Lower leg skin (tissue), 4 donors: Measurements from ENCODE around the gene ARHGEF10L. TPM values are rescaled to one million over a fixed set of nuclear protein-coding genes. Genes with fewer than 3 reads are reported as not detected.

Experiments used
- DNase-seq, 2 donors: peaks; one replicate each; pipeline ENCODE4 v3.0.0-alpha.2; 2019; ENCODE audit warnings: low spot score in 2 of 2
- H3K4me3 ChIP-seq: fragments of 200-600 bp; sonication (generic); 2 replicates; pipeline ENCODE4 v1.5.1; 2017; ENCODE audit warnings: mild to moderate bottlenecking, low read depth; ENCODE audit not compliant: poor library complexity, severe bottlenecking
- POLR2A ChIP-seq, 2 donors: fragments of 450-650 bp; IDR thresholded peaks; one replicate each; pipeline ENCODE4 v1.6.1; 2016 to 2017; ENCODE audit warnings: antibody characterized with exemption in 2 of 2, mild to moderate bottlenecking in 1 of 2, moderate library complexity in 1 of 2
- WGBS, 2 donors: methylation state at CpG; one replicate each; pipeline ENCODE4 v1.1.5; 2018; 5-methylcytosine and 5-hydroxymethylcytosine counted together
- intact Hi-C: fragments of 100-400 bp; cut with DNase I; formaldehyde crosslinking; loops from one replicate; pipeline ENCODE4 v1.15.0; 2023; ENCODE audit warnings: low total_unique reads
- total RNA-seq, 4 donors: library from RNA; depleted of rRNA; stranded (reverse); fragments of >200 nt; gene quantifications; one replicate each; pipeline ENCODE4 v1.1.0, GENCODE V29; 2016
- TF ChIP-seq, protein P1 (sequence below), 3 donors: fragments of 450-650 bp; IDR thresholded peaks; one replicate each; pipeline ENCODE4 v1.5.1; 2016; ENCODE audit warnings: antibody characterized with exemption in 3 of 3, mild to moderate bottlenecking in 3 of 3, moderate library complexity in 2 of 3

ARHGEF10L gene
- total RNA-seq, 4 donors from 2014 or later: 95.1 to 125 (median 114) TPM

DNA sequence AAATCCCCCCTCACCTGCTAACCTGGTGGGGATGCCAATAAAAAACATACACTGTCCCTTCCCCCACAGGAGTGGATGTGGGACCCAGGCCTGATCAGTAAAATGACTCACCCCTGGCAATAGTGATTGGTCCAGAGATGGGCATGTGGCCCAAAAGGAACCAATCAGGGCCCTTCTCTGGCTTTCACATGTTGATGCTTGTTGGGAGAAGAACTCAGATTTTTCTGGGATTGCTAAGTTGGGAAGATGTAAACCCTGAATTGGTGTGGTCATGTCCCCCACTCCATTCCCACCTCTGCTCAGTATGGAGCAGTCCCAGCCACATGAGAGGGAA, 172.0 kb downstream of the ARHGEF10L start:
- TF ChIP-seq, protein P1, sequence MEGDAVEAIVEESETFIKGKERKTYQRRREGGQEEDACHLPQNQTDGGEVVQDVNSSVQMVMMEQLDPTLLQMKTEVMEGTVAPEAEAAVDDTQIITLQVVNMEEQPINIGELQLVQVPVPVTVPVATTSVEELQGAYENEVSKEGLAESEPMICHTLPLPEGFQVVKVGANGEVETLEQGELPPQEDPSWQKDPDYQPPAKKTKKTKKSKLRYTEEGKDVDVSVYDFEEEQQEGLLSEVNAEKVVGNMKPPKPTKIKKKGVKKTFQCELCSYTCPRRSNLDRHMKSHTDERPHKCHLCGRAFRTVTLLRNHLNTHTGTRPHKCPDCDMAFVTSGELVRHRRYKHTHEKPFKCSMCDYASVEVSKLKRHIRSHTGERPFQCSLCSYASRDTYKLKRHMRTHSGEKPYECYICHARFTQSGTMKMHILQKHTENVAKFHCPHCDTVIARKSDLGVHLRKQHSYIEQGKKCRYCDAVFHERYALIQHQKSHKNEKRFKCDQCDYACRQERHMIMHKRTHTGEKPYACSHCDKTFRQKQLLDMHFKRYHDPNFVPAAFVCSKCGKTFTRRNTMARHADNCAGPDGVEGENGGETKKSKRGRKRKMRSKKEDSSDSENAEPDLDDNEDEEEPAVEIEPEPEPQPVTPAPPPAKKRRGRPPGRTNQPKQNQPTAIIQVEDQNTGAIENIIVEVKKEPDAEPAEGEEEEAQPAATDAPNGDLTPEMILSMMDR (IDR thresholded peaks at IDR 0.05): no peak
- TF ChIP-seq POLR2A (IDR thresholded peaks at IDR 0.05): no peak
- no peak for DNase-seq
- no peak overlapping the region for H3K4me3 ChIP-seq
- intact Hi-C loops: no loop called here

DNA sequence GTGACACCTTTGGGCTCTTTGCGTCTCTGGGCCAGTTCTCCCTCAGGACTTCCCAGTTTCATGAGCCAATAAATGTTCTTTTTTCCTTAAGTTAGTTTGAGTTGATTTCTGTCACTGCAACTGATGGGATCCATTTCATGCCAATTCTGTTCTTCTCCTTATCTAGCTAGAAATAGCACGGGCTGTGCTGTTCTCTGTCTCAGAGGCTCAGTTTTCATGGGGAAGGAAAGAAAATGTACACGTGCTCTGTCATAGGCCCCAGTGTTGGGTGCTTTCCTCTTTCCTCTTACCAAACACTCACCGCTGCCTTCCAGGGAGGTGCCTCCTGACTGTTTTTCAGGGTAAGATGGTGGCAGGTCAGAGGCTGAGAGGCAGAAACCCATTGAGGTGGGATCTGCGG, 172.4 kb downstream of the ARHGEF10L start:
- TF ChIP-seq, protein P1 (IDR thresholded peaks at IDR 0.05): no peak
- no peak for TF ChIP-seq POLR2A (IDR thresholded peaks at IDR 0.05)
- no peak for DNase-seq
- 85 to 89% methylated on average over 5 of the region's 5 CpGs for WGBS, 2 donors
- intact Hi-C loops: no loop called here
- no peak overlapping the region for H3K4me3 ChIP-seq

GRCh38 chr1:17713993-17714392, 174.5 kb downstream of the ARHGEF10L start:
- no peak overlapping the region for H3K4me3 ChIP-seq
- TF ChIP-seq, protein P1 (IDR thresholded peaks at IDR 0.05): no peak
- no peak for TF ChIP-seq POLR2A (IDR thresholded peaks at IDR 0.05)
- no peak for DNase-seq
- intact Hi-C loops: no loop called here
- WGBS, 2 donors: 65 to 80% methylated on average over 5 of the region's 5 CpGs

DNA sequence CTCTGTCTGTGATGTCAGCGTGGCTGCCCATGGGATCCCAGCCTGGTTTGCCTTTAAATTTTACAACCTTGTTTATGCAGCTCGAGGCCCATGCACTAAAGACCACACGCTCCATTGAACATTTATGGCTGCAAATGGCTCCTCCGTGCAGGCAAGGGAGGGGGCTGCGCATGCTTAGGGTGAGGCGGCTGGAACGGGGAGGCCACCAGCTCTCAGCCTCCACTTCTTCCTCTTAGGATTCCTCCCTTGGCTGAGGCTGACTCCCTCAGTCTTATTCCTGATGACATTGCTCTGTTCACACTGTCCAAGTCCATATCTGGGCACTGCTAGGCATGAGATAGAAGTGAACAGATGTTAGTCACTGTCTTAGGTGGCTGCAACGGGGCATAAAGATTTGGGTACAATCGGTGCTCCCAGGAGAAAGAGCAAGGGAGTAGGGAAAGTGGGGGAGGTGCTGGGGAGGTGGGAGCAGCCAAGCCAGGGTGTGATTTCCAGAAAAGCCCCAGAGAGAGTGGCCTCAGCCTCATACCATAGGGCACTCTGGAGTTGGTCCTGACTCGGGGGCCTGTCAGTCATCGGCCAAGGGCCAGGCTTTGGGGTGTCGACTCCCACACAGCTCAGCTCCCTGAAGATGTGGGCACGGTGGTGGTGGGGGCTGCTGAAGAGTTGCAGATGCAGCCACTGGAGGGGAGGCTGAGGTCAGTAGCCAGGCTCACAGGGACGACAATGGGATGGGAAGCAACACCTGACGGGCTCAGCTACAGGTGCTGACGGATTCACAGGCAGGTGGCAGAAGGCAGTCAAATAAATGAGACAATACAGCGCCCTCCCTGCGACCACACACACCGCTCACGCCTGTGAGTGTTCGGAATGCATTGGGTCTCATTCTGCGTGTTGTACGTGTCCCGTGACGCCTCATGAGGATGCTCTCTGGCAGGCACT, 178.4 kb downstream of the ARHGEF10L start:
- intact Hi-C loops: no loop called here
- DNase-seq: no peak
- no peak overlapping the region for H3K4me3 ChIP-seq
- 67 to 70% methylated on average over 25 of the region's 25 CpGs for WGBS, 2 donors
- TF ChIP-seq POLR2A (IDR thresholded peaks at IDR 0.05): no peak
- TF ChIP-seq, protein P1 (IDR thresholded peaks at IDR 0.05): no peak

- no peak overlapping the region for H3K4me3 ChIP-seq
- intact Hi-C loops: no loop called here
- no peak for DNase-seq
- 82 to 85% methylated on average over 5 of the region's 5 CpGs for WGBS, 2 donors
- TF ChIP-seq, protein P1 (IDR thresholded peaks at IDR 0.05): no peak
- TF ChIP-seq POLR2A (IDR thresholded peaks at IDR 0.05): no peak
Measured at GRCh38 chr1:17719874-17720273, 180.4 kb downstream of the ARHGEF10L start.
